Endothelial cell of umbilical vein (primary cell): Measurements from ENCODE around the gene TPD52L2. TPM values are rescaled to one million over a fixed set of nuclear protein-coding genes. Genes with fewer than 3 reads are reported as not detected.
"Not testable (repeated sequence)": the region's sequence is repeated elsewhere in the genome, so short reads cannot be mapped to it uniquely, and the experiment has no call there.

Source experiments
- BruUV-seq: library from RNA; stranded (reverse); fragments of 400-500 nt; replicated peaks from 2 replicates; lab custom pipeline; 2021; lab: Mats Ljungman, UMichigan
- CTCF ChIA-PET: fragments of 300-600, 350-600 bp; sonication (Branson Sonifier 250); formaldehyde crosslinking; loops from one replicate; lab custom pipeline; 2021; ENCODE audit warnings: antibody characterized with exemption, inconsistent platforms; lab: Charles Lee
- POLR2A ChIA-PET: fragments of 300-600, 350-600 bp; sonication (Branson Sonifier 250); formaldehyde crosslinking; loops from one replicate; lab custom pipeline; 2021; ENCODE audit warnings: antibody characterized with exemption, inconsistent platforms; lab: Charles Lee
- DNase-seq: peaks from one replicate; pipeline ENCODE4 v3.0.0-alpha.2; 2011; ENCODE audit warnings: low read depth, low spot score
- FAIRE-seq: peaks from 2 replicates; lab custom pipeline; 2011; peaks lifted over from hg19 to GRCh38; lab: Jason Lieb, UNC
- H2AFZ ChIP-seq: 2 replicates; pipeline ENCODE4 v1.6.0; 2012; ENCODE audit warnings: low read depth, low read length, control low read depth, inconsistent platforms
- H3K27ac ChIP-seq: 2 replicates; pipeline ENCODE4 v1.5.1; 2011; ENCODE audit warnings: low read depth, mild to moderate bottlenecking, control low read depth, low read length, moderate library complexity; ENCODE audit not compliant: insufficient read depth
- H3K27me3 ChIP-seq, 2 experiments: 2 replicates each; pipeline versions ENCODE4 v1.6.0 to v1.6.1; 2011; ENCODE audit warnings: low read length in 2 of 2, mixed read lengths in 1 of 2; ENCODE audit not compliant: control insufficient read depth in 2 of 2, insufficient read depth in 2 of 2
- H3K36me3 ChIP-seq, 2 experiments: 2 replicates in 1 of 2; 3 replicates in 1 of 2; pipeline ENCODE4 v1.5.1; 2011; ENCODE audit warnings: low read length in 2 of 2, mild to moderate bottlenecking in 1 of 2, moderate library complexity in 1 of 2; ENCODE audit not compliant: control insufficient read depth in 2 of 2, insufficient read depth in 2 of 2; ENCODE audit errors: extremely low read depth in 1 of 2
- H3K4me1 ChIP-seq: 3 replicates; pipeline ENCODE4 v1.5.1; 2011; ENCODE audit warnings: mild to moderate bottlenecking, low read length; ENCODE audit not compliant: control insufficient read depth, insufficient read depth; ENCODE audit errors: extremely low read depth
- H3K4me2 ChIP-seq: 2 replicates; pipeline ENCODE4 v1.6.1; 2011; ENCODE audit warnings: low read length, control low read depth, mixed read lengths; ENCODE audit not compliant: insufficient read depth
- H3K4me3 ChIP-seq, 3 experiments: fragments of 200-600 bp in 1 of 3; sonication (generic), shearing (Covaris generic) in 1 of 3; replicated peaks in 1 of 3; 2 replicates each; pipeline ENCODE4 v1.5.1; 2011 to 2016; ENCODE audit warnings: control low read depth in 3 of 3, low read length in 3 of 3, mild to moderate bottlenecking in 2 of 3, inconsistent platforms in 1 of 3, low read depth in 1 of 3, moderate library complexity in 1 of 3; ENCODE audit not compliant: insufficient read depth in 1 of 3
- H3K79me2 ChIP-seq: 2 replicates; pipeline ENCODE4 v1.6.0; 2012; ENCODE audit warnings: low read length, inconsistent platforms; ENCODE audit not compliant: control insufficient read depth, insufficient read depth
- H3K9ac ChIP-seq: replicated peaks from 2 replicates; pipeline ENCODE3; 2011; ENCODE audit warnings: low read length, control low read depth; ENCODE audit not compliant: insufficient read depth; ENCODE audit errors: extremely low read depth
- H3K9me1 ChIP-seq: replicated peaks from 3 replicates; pipeline ENCODE4 v1.6.0; 2011; ENCODE audit warnings: mild to moderate bottlenecking, low read length; ENCODE audit not compliant: control insufficient read depth, insufficient read depth; ENCODE audit errors: extremely low read depth
- H3K9me3 ChIP-seq: replicated peaks from 2 replicates; pipeline ENCODE4 v1.5.1; 2012; ENCODE audit warnings: low read length, inconsistent platforms; ENCODE audit not compliant: control insufficient read depth, insufficient read depth
- H4K20me1 ChIP-seq: replicated peaks from 2 replicates; pipeline ENCODE3; 2011; ENCODE audit warnings: mild to moderate bottlenecking, low read length; ENCODE audit not compliant: control insufficient read depth, insufficient read depth; ENCODE audit errors: extremely low read depth
- CTCF ChIP-seq, 2 donors: IDR thresholded peaks; 1 replicate in 1 of 2; 2 replicates in 1 of 2; pipeline ENCODE4 v1.5.1; 2011; ENCODE audit warnings: low read length in 2 of 2, mild to moderate bottlenecking in 2 of 2, moderate library complexity in 2 of 2, control low read depth in 1 of 2, inconsistent platforms in 1 of 2, low read depth in 1 of 2; ENCODE audit not compliant: insufficient read depth in 1 of 2; ENCODE audit errors: extremely low read depth in 1 of 2
- EZH2 ChIP-seq: IDR thresholded peaks from 2 replicates; pipeline ENCODE4 v1.6.1; 2012; ENCODE audit warnings: borderline replicate concordance, low read depth, mild to moderate bottlenecking, moderate library complexity, low read length, inconsistent platforms; ENCODE audit not compliant: severe bottlenecking
- FOS ChIP-seq: IDR thresholded peaks from 2 replicates; pipeline ENCODE4 v1.6.1; 2011; ENCODE audit warnings: mild to moderate bottlenecking, low read length, moderate library complexity, borderline replicate concordance; ENCODE audit not compliant: insufficient read depth
- GATA2 ChIP-seq: IDR thresholded peaks from 2 replicates; pipeline ENCODE4 v1.7.0; 2011; ENCODE audit warnings: low read depth, mild to moderate bottlenecking, moderate library complexity, mixed read lengths, low read length; ENCODE audit not compliant: insufficient read length, insufficient read depth
- JUN ChIP-seq: IDR thresholded peaks from 2 replicates; pipeline ENCODE4 v1.6.1; 2011; ENCODE audit warnings: borderline replicate concordance, low read depth; ENCODE audit not compliant: insufficient read length, insufficient read depth
- MAX ChIP-seq: IDR thresholded peaks from 2 replicates; pipeline ENCODE4 v1.6.1; 2011; ENCODE audit not compliant: insufficient read depth, insufficient read length
- MYC ChIP-seq: IDR thresholded peaks from one replicate; pipeline ENCODE4 v1.6.1; 2011; ENCODE audit warnings: mild to moderate bottlenecking, low read depth, low read length
- POLR2A ChIP-seq: IDR thresholded peaks from 2 replicates; pipeline ENCODE4 v1.6.1; 2012; ENCODE audit warnings: low read depth, mild to moderate bottlenecking, control low read depth, low read length
- POLR2AphosphoS5 ChIP-seq: IDR thresholded peaks from 2 replicates; pipeline ENCODE4 v1.6.1; 2012; ENCODE audit warnings: low read depth, mild to moderate bottlenecking, control low read depth, low read length, moderate library complexity; ENCODE audit not compliant: insufficient read depth
- dilution Hi-C: fragments of 300-500 bp; cut with MboI; formaldehyde crosslinking; loops from one replicate; pipeline ENCODE4 v1.15.0; 2019; ENCODE audit warnings: low sequenced_read_pairs; ENCODE audit not compliant: extremely low pct_ligation_motif_present
- intact Hi-C: fragments of 100-400 bp; cut with micrococcal nuclease; formaldehyde crosslinking; loops from one replicate; pipeline ENCODE4 v1.10.0; 2022
- polyA plus RNA-seq, 4 experiments: library from polyadenylated mRNA; depleted of rRNA in 3 of 4; stranded (reverse) in 3 of 4; unstranded in 1 of 4; fragments of >200 nt; gene quantifications; 2 replicates each; pipeline versions ENCODE4 v1.2.1 to v1.2.3, GENCODE V29; 2011 to 2012; ENCODE audit warnings: missing spikeins in 1 of 4
- total RNA-seq: library from RNA; stranded (reverse); gene quantifications from 2 replicates; pipeline ENCODE4 v1.2.3, GENCODE V29; 2021

Gene TPD52L2
- total and polyA plus RNA-seq, 2 donors (not counting 3 experiments of a cell fraction or from before 2014, with no cell fraction given), result 123 to 142 TPM

- ChIA-PET POLR2A (interaction anchor here (0.6 to 1.6 kb wide), 9 partner anchors 9 to 326 kb away, joined by 3 to 11 read pairs (median 3); partner anchors contain the start of genes GMEB2 and TCEA2), CTCF (interaction anchor here (1.0 to 3.9 kb wide), 19 partner anchors 9 to 326 kb away, joined by 3 to 24 read pairs (median 8); partner anchors contain the start of genes ARFRP1, PRPF6, PTK6 and UCKL1)
- Histone ChIP-seq H3K27me3 (no peaks in the 10 kb centered on the region), H2AFZ (peak overlapping the region; percentile 63), H4K20me1 (no peaks in the 10 kb centered on the region), H3K79me2 (peaks cover 38% of the 10 kb centered on the region), H3K36me3 (peaks cover 2 to 14% of the 10 kb centered on the region in 2 experiments), H3K4me3 (peak overlapping the region; percentile 36 to 77 (median 68)), H3K4me2 (peak overlapping the region; percentile 56), H3K4me1 (peaks cover 5% of the 10 kb centered on the region), H3K9me1 (no peaks in the 10 kb centered on the region), H3K9me3 (no peaks in the 10 kb centered on the region), H3K27ac (peak overlapping the region; percentile 56), H3K9ac (peak overlapping the region; percentile 65)
- TSS peak; percentile 61 for BruUV-seq
- TF ChIP-seq EZH2 (no peak), GATA2 (no peak), CTCF (IDR thresholded peaks at IDR 0.05; ENCODE audit: extremely low read depth in 1 of 2, insufficient read depth in 1 of 2, low read depth in 1 of 2, low read length in 2 of 2) (no peak), MAX (no peak), POLR2AphosphoS5 (no peak), POLR2A (no peak), MYC (no peak), FOS (no peak), JUN (no peak)
- DNase-seq, result no peak
- no peak for FAIRE-seq
- intact Hi-C loops (loop anchor here (1.0 to 5.0 kb wide), 6 partner anchors 37 to 326 kb away; partner anchors contain the start of gene RTEL1), dilution Hi-C loops (no loop called here)
Measured at GRCh38 chr20:63864545-63864977, 509 bp upstream of the TPD52L2 start.

GRCh38 chr20:63867042-63867441, 2.0 kb downstream of the TPD52L2 start:
- H3K27me3 ChIP-seq, CTCF ChIA-PET, H3K9ac ChIP-seq, H3K9me3 ChIP-seq, DNase-seq, H3K4me2 ChIP-seq, intact Hi-C loops, BruUV-seq, H3K9me1 ChIP-seq, H4K20me1 ChIP-seq, H3K4me1 ChIP-seq, H3K27ac ChIP-seq, FAIRE-seq, dilution Hi-C loops, H2AFZ ChIP-seq, H3K4me3 ChIP-seq: not testable (repeated sequence)
- H3K36me3 ChIP-seq, result peaks cover 2 to 17% of the 10 kb centered on the region in 2 experiments
- peaks cover 41% of the 10 kb centered on the region for H3K79me2 ChIP-seq
- POLR2A ChIA-PET, result interaction anchor here (0.7 kb wide), 1 partner anchor 43 kb away, joined by 4 read pairs; no protein-coding TSS in a partner anchor
